ENCODE data around the gene DEFB123.

DEFB123 gene

GRCh38 chr20:31474758-31475427, 34.5 kb downstream of the DEFB123 start, which contains the start of the genes DEFB124 and REM1:
Gene DEFB124 (minus strand): TSS chr20:31475127. CDS start chr20:31473013, 2,114 bp downstream.
Gene REM1 (plus strand): TSS chr20:31475288. CDS start chr20:31476446, 1,158 bp downstream.
- no peak for DNase-seq

- no peak for DNase-seq
These were observed 35.3 kb downstream of the DEFB123 start for GRCh38 chr20:31475472-31476293.

GRCh38 chr20:31476294-31476585, 35.8 kb downstream of the DEFB123 start:
- no peak for DNase-seq

- DNase-seq, result no peak
These were observed 36.3 kb downstream of the DEFB123 start for GRCh38 chr20:31476643-31477215.

GRCh38 chr20:31484001-31484400, 43.6 kb downstream of the DEFB123 start:
- DNase-seq, result no peak

- DNase-seq, result no peak
These were observed 45.3 kb downstream of the DEFB123 start for GRCh38 chr20:31485450-31486339.

GRCh38 chr20:31488115-31488514, 47.7 kb downstream of the DEFB123 start:
- DNase-seq, result no peak

GRCh38 chr20:31489152-31489551, 48.7 kb downstream of the DEFB123 start:
- no peak for DNase-seq

GRCh38 chr20:31490752-31491151, 50.3 kb downstream of the DEFB123 start:
- DNase-seq, result no peak

- DNase-seq, result peak; percentile 1
These were observed 53.7 kb downstream of the DEFB123 start for GRCh38 chr20:31494131-31494530.

- DNase-seq, result no peak
These were observed 56.4 kb downstream of the DEFB123 start for GRCh38 chr20:31496761-31497295.

- no peak for DNase-seq
These were observed 57.6 kb downstream of the DEFB123 start for GRCh38 chr20:31497838-31498540.
